K562 (cell line): ENCODE measurements around the gene PDZK1IP1. TPM values are rescaled to one million over a fixed set of nuclear protein-coding genes. Genes with fewer than 3 reads are reported as not detected.

ENCODE experiments used
- ATAC-seq: fragments of 200-7000 bp; cut with Tn5 transposase; 3 replicates; pipeline ENCODE4 v1.9.1; 2020; ENCODE audit warnings: moderate library complexity
- Bru-seq: library from RNA; stranded (reverse); fragments of 400-500 nt; gene quantifications from one replicate; lab custom pipeline; 2021; lab: Mats Ljungman, UMichigan
- BruChase-seq, 2 experiments: library from RNA; stranded (reverse); fragments of 400-500 nt; gene quantifications; one replicate each; lab custom pipeline; 2021; lab: Mats Ljungman, UMichigan
- BruUV-seq: library from RNA; stranded (reverse); fragments of 400-500 nt; replicated peaks from 2 replicates; lab custom pipeline; 2021; lab: Mats Ljungman, UMichigan
- CTCF ChIA-PET: fragments of 300-600 bp; formaldehyde crosslinking; extraction: SDS; loops from one replicate; lab custom pipeline; 2021; ENCODE audit warnings: low intra/inter-chr PET ratio; lab: Yijun Ruan, JAX
- POLR2A ChIA-PET: fragments of 300-600, 350-650 bp; sonication (Branson Sonifier 250); formaldehyde crosslinking; extraction: SDS; loops from one replicate; lab custom pipeline; 2021; ENCODE audit warnings: antibody characterized with exemption, inconsistent platforms; lab: Yijun Ruan, JAX
- DNase-seq, 4 experiments: peaks; one replicate each; pipeline versions ENCODE4 v3.0.0 to v3.0.0-alpha.2; 2011 to 2018; ENCODE audit warnings: low spot score in 3 of 4, mixed read lengths in 3 of 4; ENCODE audit errors: extremely low read depth in 1 of 4
- FAIRE-seq: peaks from 2 replicates; lab custom pipeline; 2011; peaks lifted over from hg19 to GRCh38; lab: Jason Lieb, UNC
- H2AFZ ChIP-seq: 2 replicates; pipeline ENCODE4 v1.6.0; 2011; ENCODE audit warnings: low read depth, low read length, control low read depth, inconsistent platforms
- H3K27ac ChIP-seq: fragments of 200-600 bp; 3 replicates; pipeline ENCODE4 v1.8.0; 2011; ENCODE audit warnings: low read depth, mild to moderate bottlenecking, control low read depth, inconsistent platforms, low read length, moderate library complexity, mixed read lengths; ENCODE audit errors: extremely low read depth
- H3K27me3 ChIP-seq, 2 experiments: fragments of 300-600 bp in 1 of 2; 2 replicates in 1 of 2; 3 replicates in 1 of 2; pipeline versions ENCODE4 v1.6.0 to v1.8.0; 2011; ENCODE audit warnings: inconsistent platforms in 2 of 2, low read length in 2 of 2, mild to moderate bottlenecking in 1 of 2, mixed read lengths in 1 of 2, moderate library complexity in 1 of 2; ENCODE audit not compliant: control insufficient read depth in 2 of 2, insufficient read depth in 2 of 2
- H3K36me3 ChIP-seq: fragments of 300-600 bp; 3 replicates; pipeline ENCODE4 v1.8.0; 2011; ENCODE audit warnings: mild to moderate bottlenecking, low read length, inconsistent platforms; ENCODE audit not compliant: control insufficient read depth, insufficient read depth
- H3K4me1 ChIP-seq, 2 experiments: fragments of 200-600 bp in 1 of 2; replicated peaks in 1 of 2; 2 replicates in 1 of 2; 3 replicates in 1 of 2; pipeline versions ENCODE4 v1.5.1 to v1.8.0; 2011; ENCODE audit warnings: inconsistent platforms in 2 of 2, low read length in 2 of 2, mild to moderate bottlenecking in 1 of 2, mixed read lengths in 1 of 2, moderate library complexity in 1 of 2; ENCODE audit not compliant: control insufficient read depth in 2 of 2, insufficient read depth in 2 of 2
- H3K4me2 ChIP-seq: 2 replicates; pipeline ENCODE4 v1.6.1; 2011; ENCODE audit warnings: low read length, control low read depth, inconsistent platforms, mixed read lengths; ENCODE audit not compliant: insufficient read depth
- H3K4me3 ChIP-seq: fragments of 200-600 bp; sonication (generic), shearing (Covaris generic); 2 replicates; pipeline ENCODE4 v1.5.1; 2016; ENCODE audit warnings: control low read depth, inconsistent platforms
- H3K79me2 ChIP-seq: fragments of 200-600 bp; 3 replicates; pipeline ENCODE4 v1.8.0; 2011; ENCODE audit warnings: low read length, inconsistent platforms; ENCODE audit not compliant: control insufficient read depth, insufficient read depth
- H3K9ac ChIP-seq, 2 experiments: 2 replicates each; pipeline versions ENCODE4 v1.6.0 to v1.6.1; 2011; ENCODE audit warnings: low read depth in 2 of 2, low read length in 2 of 2, control low read depth in 1 of 2, inconsistent platforms in 1 of 2, mild to moderate bottlenecking in 1 of 2, mixed read lengths in 1 of 2; ENCODE audit not compliant: insufficient read depth in 1 of 2
- H3K9me1 ChIP-seq: one replicate; pipeline ENCODE4 v1.6.0; 2011; ENCODE audit warnings: inconsistent platforms, mild to moderate bottlenecking, low read length, moderate library complexity; ENCODE audit not compliant: control insufficient read depth, insufficient read depth
- H3K9me3 ChIP-seq: replicated peaks from 2 replicates; pipeline ENCODE4 v1.5.1; 2011; ENCODE audit warnings: low read depth, low read length, inconsistent platforms; ENCODE audit not compliant: control insufficient read depth, insufficient read depth
- H4K20me1 ChIP-seq: replicated peaks from 2 replicates; pipeline ENCODE4 v1.6.1; 2011; ENCODE audit warnings: low read length, inconsistent platforms, mixed read lengths; ENCODE audit not compliant: control insufficient read depth, insufficient read depth
- BCL6 ChIP-seq: fragments of 250-450 bp; sonication (Bioruptor Pico); IDR thresholded peaks from 2 replicates; pipeline ENCODE4 v1.4.0; 2020
- FOXK2 ChIP-seq, 2 experiments: fragments of 450-650 bp; IDR thresholded peaks in 1 of 2; conservative IDR thresholded peaks in 1 of 2; 2 replicates each; pipeline ENCODE4 v1.6.1; 2016; ENCODE audit warnings: low read depth in 2 of 2, mild to moderate bottlenecking in 1 of 2
- HDAC6 ChIP-seq: IDR thresholded peaks from 2 replicates; pipeline ENCODE4 v1.6.1; 2012; ENCODE audit warnings: low read depth, mild to moderate bottlenecking, control low read depth, inconsistent platforms, low read length, moderate library complexity
- HDGF ChIP-seq: fragments of 450-650 bp; IDR thresholded peaks from 2 replicates; pipeline ENCODE4 v1.6.1; 2016
- PHF8 ChIP-seq: fragments of 200-600 bp; sonication (generic); IDR thresholded peaks from 2 replicates; pipeline ENCODE4 v1.6.1; 2012; ENCODE audit warnings: mixed run types, mild to moderate bottlenecking, inconsistent platforms, low read length, moderate library complexity, borderline replicate concordance
- TCFL5 ChIP-seq: fragments of 250-450 bp; sonication (Bioruptor Pico); conservative IDR thresholded peaks from 2 replicates; pipeline ENCODE4 v1.6.1; 2021; ENCODE audit warnings: mild to moderate bottlenecking, moderate library complexity, matching md5 sums
- TEAD4 ChIP-seq, 2 experiments: sonication (generic) in 1 of 2; formaldehyde crosslinking in 1 of 2; IDR thresholded peaks; 2 replicates each; pipeline versions ENCODE4 v1.6.1 to v1.8.0; 2012 to 2022; ENCODE audit warnings: borderline replicate concordance in 1 of 2, inconsistent platforms in 1 of 2, low read length in 1 of 2, mild to moderate bottlenecking in 1 of 2, missing genetic modification reagents in 1 of 2
- USF2 ChIP-seq: sonication (generic); formaldehyde crosslinking; IDR thresholded peaks from 2 replicates; pipeline ENCODE4 v1.5.0; 2020; ENCODE audit warnings: missing genetic modification reagents
- ZNF354B ChIP-seq: fragments of 250-450 bp; sonication (Bioruptor Pico); IDR thresholded peaks from 2 replicates; pipeline ENCODE4 v1.4.0; 2020
- ZNF592 ChIP-seq: fragments of 450-650 bp; IDR thresholded peaks from 2 replicates; pipeline ENCODE4 v1.6.1; 2017; ENCODE audit warnings: antibody characterized with exemption, mild to moderate bottlenecking
- ZNF717 ChIP-seq: fragments of 250-450 bp; sonication (Bioruptor Pico); IDR thresholded peaks from 2 replicates; pipeline ENCODE4 v1.5.0; 2021
- WGBS: fragments of 100-300 bp; shearing (Covaris generic); methylation state at CpG from one replicate; pipeline ENCODE4 v1.1.6; 2016; ENCODE audit warnings: low coverage, mixed read lengths; ENCODE audit not compliant: insufficient coverage; ENCODE audit errors: missing lambda C conversion rate; 5-methylcytosine and 5-hydroxymethylcytosine counted together
- in situ Hi-C: fragments of 300-500 bp; cut with MboI; formaldehyde crosslinking; loops from 4 replicates; pipeline ENCODE4 v1.15.0; 2018; ENCODE audit warnings: inconsistent platforms, mixed read lengths
- intact Hi-C: fragments of 100-400 bp; cut with micrococcal nuclease; formaldehyde crosslinking; loops from 2 replicates; pipeline ENCODE4 v1.14.2; 2022
- long read RNA-seq, 3 experiments: library from polyadenylated mRNA in 2 of 3; library from RNA in 1 of 3; unstranded in 2 of 3; stranded (forward) in 1 of 3; transcript quantifications; one replicate each; pipeline ENCODE4 v2.0.0, GENCODE V29; 2019 to 2022
- polyA minus RNA-seq, 3 experiments: library from RNA; depleted of rRNA, polyadenylated mRNA; stranded (reverse); fragments of >200 nt; gene quantifications; 2 replicates each; pipeline ENCODE4 v1.2.3, GENCODE V29; 2011
- polyA plus RNA-seq, 8 experiments: library from polyadenylated mRNA; depleted of rRNA in 4 of 8; stranded (reverse) in 5 of 8; unstranded in 3 of 8; fragments of >200 nt; fragmentation: Nextera tagmentation in 2 of 8; fragmentation: Illumina TruSeq in 1 of 8; extraction: Ambion mirVana in 2 of 8; extraction: Trizol in 1 of 8; gene quantifications; 2 replicates each; pipeline versions ENCODE4 v1.2.1 to v1.2.3, GENCODE V29; 2011 to 2014; ENCODE audit warnings: inconsistent platforms in 1 of 8, missing spikeins in 1 of 8
- total RNA-seq, 7 experiments: library from RNA; depleted of rRNA in 6 of 7; stranded (reverse); fragments of >200 nt in 6 of 7; fragmentation: Illumina TruSeq in 2 of 7; extraction: Trizol in 2 of 7; gene quantifications; 2 replicates each; pipeline versions ENCODE4 v1.2.1 to v1.2.3, GENCODE V29; 2011 to 2021; ENCODE audit warnings: low replicate concordance in 1 of 7

Gene PDZK1IP1
- total RNA-seq (2011; cell fraction: chromatin; rRNA removed; ENCODE audit: low replicate concordance) = 0.74 and 1.0 TPM in 2 replicates
- total RNA-seq (2011; cell fraction: nucleolus; rRNA removed) = 0.92 and 1.2 TPM in 2 replicates
- 1.1 and 1.2 TPM in 2 replicates for total RNA-seq (2011; cell fraction: nucleoplasm; rRNA removed)
- total RNA-seq (2014; rRNA removed) (0.33 and 0.59 TPM in 2 replicates), total RNA-seq (2014; rRNA removed; fragmentation: Illumina TruSeq; extraction: Trizol) (not detected in 2 replicates), total RNA-seq (2015; rRNA removed; fragmentation: Illumina TruSeq; extraction: Trizol) (not detected in 2 replicates), total RNA-seq (2021) (0.33 and 0.49 TPM in 2 replicates), polyA plus RNA-seq (2011; rRNA removed) (0.17 and 0.64 TPM in 2 replicates), polyA plus RNA-seq (2014; fragmentation: Illumina TruSeq; extraction: Trizol) (0.32 and 0.68 TPM in 2 replicates), polyA plus RNA-seq (2014; fragmentation: Nextera tagmentation; extraction: Ambion mirVana) (under 1 TPM; 0.45 to 0.55 TPM), polyA plus RNA-seq (2014; rRNA removed) (0.32 and 0.53 TPM in 2 replicates), polyA minus RNA-seq (2011; rRNA and poly(A)+ RNA removed) (not detected in 2 replicates), Bru-seq, nascent RNA (percentile 19 among the genes with signal in this experiment), BruChase-seq, experiment 1, labeled RNA remaining after a 2-hour chase (percentile 34 among the genes with signal in this experiment), BruChase-seq, experiment 2, labeled RNA remaining after a 6-hour chase (percentile 46 among the genes with signal in this experiment)
- 0.68 and 1.0 TPM in 2 replicates for polyA plus RNA-seq (2011; cell fraction: cytosol; rRNA removed)
- polyA plus RNA-seq (2011; cell fraction: nucleus; rRNA removed) = 0.73 and 1.3 TPM in 2 replicates
- 0.48 and 0.66 TPM in 2 replicates for polyA plus RNA-seq (2012)
- polyA minus RNA-seq (2011; cell fraction: cytosol; rRNA and poly(A)+ RNA removed) = not detected in 2 replicates
- not detected in 2 replicates for polyA minus RNA-seq (2011; cell fraction: nucleus; rRNA and poly(A)+ RNA removed)
- long read RNA-seq, experiment 1 = 0 reads
- long read RNA-seq, experiment 2 = 0 reads
- long read RNA-seq, experiment 3 = 0 reads

DNA sequence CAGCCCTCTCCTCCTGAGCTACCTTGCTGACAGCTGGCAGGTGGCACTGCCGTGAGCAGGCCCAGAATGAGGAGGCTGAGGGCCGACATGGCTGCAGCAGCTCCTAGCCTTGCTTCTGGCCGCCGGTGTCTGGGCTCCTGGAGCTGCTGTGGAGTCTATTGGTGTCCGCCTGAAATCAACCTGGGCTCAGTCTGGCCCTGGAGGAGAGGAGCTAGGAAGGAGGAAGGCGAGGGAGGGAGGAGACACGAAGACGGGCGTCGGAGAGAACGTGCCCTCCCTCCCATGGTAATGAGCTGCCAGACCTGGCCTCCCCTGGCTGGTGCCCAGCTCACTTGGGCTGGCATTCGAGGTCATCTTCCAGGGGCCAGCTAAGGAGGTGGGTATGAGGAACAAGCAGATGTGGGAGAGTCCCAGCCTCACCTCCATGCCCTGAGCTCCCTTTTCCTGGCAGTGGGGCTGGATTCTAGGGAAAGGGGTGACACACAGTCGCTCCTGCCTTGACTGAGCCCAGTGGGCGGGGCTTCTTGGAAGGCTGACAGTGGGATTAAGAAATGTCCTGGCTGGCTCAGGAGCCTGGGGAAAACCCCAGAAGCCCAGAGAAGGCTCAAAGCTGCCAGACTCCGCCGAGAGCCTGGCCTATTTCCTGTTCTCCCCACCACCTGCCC is at the start of gene PDZK1IP1:
Gene PDZK1IP1, minus strand, starts transcription at position 193 of the 665 bp plus-strand sequence. Its CDS starts 104 bp downstream, at position 89.
- in situ Hi-C loops = loop anchor here (5.0 to 10.0 kb wide), 2 partner anchors 72 to 515 kb away; no protein-coding TSS in a partner anchor
- H3K4me3 ChIP-seq = no peak within 1 kb of the TSS
- peak within 1 kb of the TSS; percentile 15; the same call in 1 of the 3 replicates for H3K27ac ChIP-seq
- H4K20me1 ChIP-seq = no peaks in the 10 kb centered on the region
- POLR2A ChIA-PET = interaction anchor here (0.7 to 1.7 kb wide), 12 partner anchors 9 to 248 kb away, joined by 3 to 15 read pairs (median 4); partner anchors contain the start of genes FOXD2 and STIL
- peaks cover 49 to 69% of the 10 kb centered on the region in 2 experiments for H3K4me1 ChIP-seq
- intact Hi-C loops = no loop called here
- no peaks in the 10 kb centered on the region for H3K9me1 ChIP-seq
- no TSS peak for BruUV-seq
- TF ChIP-seq HDAC6 (no peak), FOXK2 (conservative IDR thresholded peaks at IDR 0.05 in 1 of 2, IDR thresholded peaks at IDR 0.05 in 1 of 2; ENCODE audit: low read depth in 2 of 2) (no peak), PHF8 (peak; percentile 20; the same call in 1 of the 2 replicates), ZNF717 (CRISPR knock-in tag) (no peak), BCL6 (CRISPR knock-in tag) (no peak), HDGF (0 out of 2 replicates have a peak, but pooled peaks have one; percentile 29), TCFL5 (CRISPR knock-in tag) (no peak), TEAD4 (IDR thresholded peaks at IDR 0.05; ENCODE audit: low read length) (no peak), TEAD4 (CRISPR knock-in tag; IDR thresholded peaks at IDR 0.05; ENCODE audit: borderline replicate concordance) (peak; percentile 26; the same call in 1 of the 2 replicates), USF2 (CRISPR knock-in tag) (peak; percentile 16; the same call in 1 of the 2 replicates), ZNF354B (CRISPR knock-in tag) (no peak), ZNF592 (0 out of 2 replicates have a peak, but pooled peaks have one; percentile 29)
- TF ChIP-seq, all 486 proteins: peak for 5
- ATAC-seq (no peak), DNase-seq (peak; percentile 45 to 60 (median 48)), FAIRE-seq (no peak)
- WGBS = 53% methylated on average over 16 of the region's 16 CpGs
- Histone ChIP-seq H3K4me2 (peak within 1 kb of the TSS; percentile 9; the same call in 1 of the 2 replicates), H3K79me2 (no peaks in the 10 kb centered on the region), H3K27me3 (no peaks in the 10 kb centered on the region), H3K9ac (peak within 1 kb of the TSS; percentile 31 to 87; a peak in 3 of 4 replicates), H3K36me3 (no peaks in the 10 kb centered on the region), H2AFZ (peak within 1 kb of the TSS; percentile 69), H3K9me3 (no peaks in the 10 kb centered on the region)
- CTCF ChIA-PET = no interaction called here
